GM19438 (cell line): ENCODE measurements around the gene NEGR1.

Experiments used
- ATAC-seq: cut with Tn5 transposase; IDR thresholded peaks from one replicate; pipeline ENCODE4 v1.9.1; 2021; ENCODE audit warnings: low read depth; ENCODE audit not compliant: unreplicated experiment

Gene NEGR1

DNA sequence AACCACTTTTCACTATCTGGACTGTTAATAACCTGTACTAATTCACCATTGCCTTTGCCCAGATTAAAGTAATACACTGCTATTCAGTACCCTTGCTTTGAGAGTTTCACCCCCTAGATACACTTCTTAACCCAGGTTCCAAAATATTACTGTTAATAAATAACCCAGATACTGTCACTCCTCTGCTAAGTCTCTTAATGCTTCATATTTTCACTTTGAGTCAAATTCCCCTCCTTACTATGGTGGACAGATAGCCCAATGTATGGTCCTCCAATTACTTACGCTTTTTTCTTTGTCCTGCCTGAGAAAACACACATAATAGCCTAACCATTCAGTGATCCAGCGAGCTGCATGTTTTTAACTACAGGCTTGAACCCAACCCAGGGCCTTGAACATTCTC, 152.5 kb downstream of the NEGR1 start:
- ATAC-seq: no peak

DNA sequence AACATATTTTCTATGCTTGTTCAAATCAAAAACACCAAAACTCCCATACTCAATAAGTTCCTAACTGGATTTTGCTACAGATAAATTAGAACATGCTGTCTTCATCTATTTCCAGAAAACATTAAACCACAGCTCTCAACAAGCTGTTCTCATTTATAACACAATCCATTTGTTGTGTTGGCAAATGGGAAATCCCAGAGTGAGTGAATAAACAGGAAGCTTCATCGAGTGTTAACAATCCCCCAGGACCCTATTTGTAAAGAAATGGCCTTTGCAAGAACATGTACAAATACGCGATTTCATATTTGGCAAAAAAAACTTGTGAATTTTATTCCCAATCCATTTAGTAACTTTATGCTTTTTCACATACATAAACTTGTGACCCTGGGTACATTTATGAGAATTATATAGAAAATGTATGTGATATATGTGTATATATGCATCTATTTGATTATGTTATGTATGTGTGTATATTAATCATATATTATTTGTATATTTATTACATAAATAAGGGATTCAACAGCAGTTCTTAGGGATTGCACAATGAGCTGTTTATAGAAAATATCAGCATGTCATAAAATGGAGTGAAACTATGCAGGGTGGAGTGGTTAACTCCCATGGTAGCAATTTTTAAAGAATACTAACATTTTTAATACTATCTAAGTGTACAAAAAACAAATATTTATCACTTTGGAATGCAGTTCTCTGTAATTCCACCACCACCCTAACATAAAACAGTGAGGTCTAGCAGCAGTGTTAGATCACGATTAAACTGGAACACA, 160.0 kb downstream of the NEGR1 start:
- no peak for ATAC-seq

DNA sequence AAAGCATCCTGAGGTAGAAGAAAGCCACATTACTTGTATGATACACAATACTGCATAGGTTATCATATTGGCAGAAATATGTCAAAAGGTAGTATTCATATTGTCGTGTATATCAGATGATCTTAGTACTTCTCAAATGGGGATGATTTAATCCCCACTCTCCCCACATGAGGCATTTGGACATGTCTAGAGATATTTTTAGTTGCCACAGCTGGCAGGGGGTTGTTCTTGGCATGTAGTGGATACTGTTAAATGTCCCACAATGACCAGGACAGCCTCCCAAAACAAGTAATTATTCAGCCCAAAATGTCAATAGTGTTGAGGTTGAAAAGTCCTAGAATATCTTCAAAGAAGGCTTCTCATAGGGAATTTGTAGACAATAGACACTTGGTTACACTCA, 162.8 kb downstream of the NEGR1 start:
- ATAC-seq: no peak

DNA sequence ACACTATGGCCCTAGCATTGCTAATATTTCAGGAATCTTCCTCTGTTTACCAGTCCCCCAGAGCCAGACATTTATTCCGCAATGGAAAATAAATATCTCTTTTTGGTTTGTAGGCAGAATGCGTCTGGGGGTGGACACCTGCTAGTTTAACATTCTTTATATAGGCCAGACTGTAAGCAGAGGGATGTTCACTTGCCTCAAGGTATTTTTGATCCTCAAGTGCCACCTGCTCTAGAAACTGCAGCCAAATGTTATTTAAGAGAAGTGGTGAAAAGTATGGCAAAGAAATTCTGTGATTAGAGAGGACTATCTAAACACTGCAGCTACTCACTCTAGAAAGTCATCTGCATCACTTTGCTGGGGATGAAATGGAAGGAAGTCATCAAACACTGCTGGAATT, 164.7 kb downstream of the NEGR1 start:
- no peak for ATAC-seq

DNA sequence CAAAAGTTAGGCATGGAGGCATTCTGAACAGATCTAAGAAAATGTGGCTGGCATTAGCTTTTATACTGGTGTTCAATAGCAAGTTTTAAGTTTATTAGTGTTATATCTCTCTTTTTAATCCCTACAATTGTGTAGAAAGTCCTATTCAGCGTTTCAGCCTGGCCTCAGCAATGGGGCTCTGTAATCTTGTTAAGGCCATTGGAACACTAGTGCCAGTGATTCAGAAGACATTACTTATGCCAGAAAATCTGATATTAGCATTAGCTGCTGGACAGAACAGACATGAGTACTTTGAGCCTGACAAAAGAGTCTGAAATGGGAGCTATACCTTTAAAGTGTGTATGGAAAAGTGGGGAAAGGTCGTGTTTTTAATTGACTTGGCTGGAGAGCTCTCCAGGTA, 167.0 kb downstream of the NEGR1 start:
- no peak for ATAC-seq

DNA sequence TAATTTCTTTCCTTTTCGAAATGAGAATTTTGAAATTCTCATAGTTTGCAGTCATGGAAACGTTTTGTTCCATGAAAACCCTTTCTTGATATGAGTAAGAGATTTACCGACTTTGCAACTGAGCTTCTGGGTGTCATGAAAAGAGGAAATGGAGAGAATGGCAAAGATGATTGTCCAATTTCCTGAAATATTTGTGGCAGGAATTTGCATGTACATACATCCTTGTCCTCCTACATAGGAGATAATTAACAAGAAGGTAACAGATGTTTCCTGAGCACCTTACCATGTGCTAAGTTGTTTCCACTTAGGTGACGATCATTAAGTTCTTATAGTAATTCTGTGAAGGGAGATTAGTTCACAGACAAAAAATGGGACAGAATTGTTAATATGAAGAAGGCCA, 170.7 kb downstream of the NEGR1 start:
- ATAC-seq: no peak

DNA sequence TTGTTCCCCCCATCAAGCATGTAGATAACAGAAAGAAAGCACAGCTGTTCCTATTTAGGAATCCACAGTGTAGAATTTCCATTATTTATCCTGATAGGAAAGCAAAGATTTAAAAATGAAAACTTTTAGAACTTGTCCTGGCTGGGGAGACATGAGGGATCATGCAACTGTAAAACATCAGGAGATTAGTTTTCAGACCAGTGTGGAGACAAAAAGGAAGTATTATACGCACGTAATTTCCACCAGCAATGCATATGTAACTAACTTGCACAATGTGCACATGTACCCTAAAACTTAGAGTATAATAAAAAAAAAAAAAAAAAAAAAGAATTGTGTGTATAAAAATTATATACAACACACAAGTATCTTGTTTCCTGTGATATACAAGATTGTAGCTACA, 172.4 kb downstream of the NEGR1 start:
- no peak for ATAC-seq

DNA sequence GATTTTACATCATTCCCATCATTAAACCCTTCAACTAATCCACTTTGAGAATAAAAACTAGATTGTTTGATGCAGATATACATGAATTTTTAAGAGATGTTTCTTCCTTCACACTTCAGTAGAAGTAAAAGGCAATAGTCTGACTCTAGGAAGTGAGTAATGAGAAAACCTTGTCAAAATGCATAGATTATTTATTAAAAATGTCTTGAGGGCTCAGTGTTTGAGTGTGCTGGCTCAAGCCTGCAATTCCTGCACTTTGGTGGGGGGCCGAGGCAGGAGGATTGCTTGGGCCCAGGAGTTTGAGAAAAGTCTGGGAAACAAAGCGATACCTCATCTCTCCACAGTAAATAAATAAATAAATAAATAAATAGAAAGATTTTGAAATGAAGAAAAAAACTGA, 177.1 kb downstream of the NEGR1 start:
- ATAC-seq: no peak

DNA sequence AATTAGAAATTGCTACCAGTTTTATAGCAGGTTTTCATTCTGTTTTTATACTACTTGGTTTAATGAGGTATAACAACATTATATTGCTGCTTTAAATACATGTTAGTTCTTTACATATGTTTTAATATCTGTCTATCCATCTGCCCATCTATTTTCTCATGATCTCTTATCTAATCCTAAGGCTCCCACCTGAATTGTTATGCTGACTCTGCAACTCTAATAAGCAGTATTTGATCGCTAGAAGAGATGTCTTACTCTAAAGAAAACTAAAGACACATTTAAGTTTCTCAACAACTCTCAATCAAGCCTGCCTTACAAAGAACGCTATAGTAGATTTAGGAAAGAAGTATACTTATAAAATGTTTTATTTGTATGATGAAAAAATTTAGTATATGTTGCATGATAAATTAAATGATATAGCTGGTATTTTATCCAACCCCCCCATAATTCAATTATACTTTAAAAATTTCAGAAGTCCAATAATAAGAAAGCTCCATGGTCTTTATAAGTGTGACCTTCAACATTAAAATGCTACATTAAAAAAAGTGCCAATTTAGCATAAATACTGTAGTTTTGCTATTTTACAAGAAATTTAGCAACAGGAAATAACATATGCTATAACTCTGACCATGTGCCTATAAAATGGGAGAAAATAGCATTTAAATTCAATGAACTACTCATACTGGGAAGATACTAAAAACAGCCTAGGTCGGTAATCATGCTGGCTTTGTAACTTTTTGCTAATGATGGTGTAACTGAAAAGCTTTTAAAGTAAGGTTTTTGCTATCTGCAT, 180.3 kb downstream of the NEGR1 start:
- ATAC-seq: no peak

DNA sequence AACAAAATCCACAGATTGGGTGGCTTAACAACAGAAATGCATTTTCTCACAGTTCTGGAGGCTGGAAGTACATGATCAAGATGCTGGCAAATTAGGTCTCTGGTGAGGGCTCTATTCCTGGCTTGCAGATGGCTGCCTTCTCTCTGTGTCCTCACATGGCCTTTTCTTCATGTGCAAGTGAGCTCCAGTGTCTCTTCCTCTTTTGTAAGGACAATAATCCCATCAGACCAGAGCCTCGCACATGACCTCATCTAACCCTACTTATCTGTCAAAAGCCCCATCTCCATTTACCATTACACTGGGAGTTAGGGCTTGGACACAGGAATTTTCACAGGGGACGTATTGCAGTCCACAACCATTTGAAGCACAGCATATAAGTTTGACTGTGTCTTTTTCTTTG, 181.6 kb downstream of the NEGR1 start:
- no peak for ATAC-seq

DNA sequence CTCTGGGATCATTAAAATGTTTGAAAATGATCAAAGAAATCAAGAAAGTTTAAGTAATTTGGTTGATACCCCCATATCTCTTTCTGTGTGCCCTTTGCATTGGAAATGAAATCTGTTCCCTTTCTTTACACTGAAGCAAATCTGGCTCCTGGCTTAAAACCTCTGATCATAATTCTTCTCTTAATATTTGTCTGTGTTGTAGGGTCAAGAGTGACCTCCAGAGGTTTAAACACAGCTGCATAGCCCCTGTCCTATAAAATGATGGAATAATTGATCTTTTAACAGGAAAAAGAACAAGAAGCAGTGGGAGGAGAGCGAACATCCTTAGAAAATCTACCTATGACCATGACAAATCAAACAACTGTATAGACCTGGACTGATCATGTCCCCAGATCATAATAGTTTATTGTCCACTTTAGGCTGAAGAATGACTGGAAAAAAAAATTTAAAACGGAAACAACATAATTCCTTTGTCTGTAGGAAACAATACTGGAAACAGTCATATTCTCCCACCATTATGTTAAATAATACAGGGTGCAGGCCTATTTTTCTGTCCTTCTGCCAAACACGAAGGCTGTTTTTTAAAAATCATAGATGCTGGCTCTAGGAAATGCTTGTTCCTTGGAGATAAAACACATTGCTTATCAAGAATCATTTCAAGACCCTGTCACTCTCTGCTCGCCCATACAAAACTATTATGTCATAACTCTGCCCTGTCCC, 184.3 kb downstream of the NEGR1 start:
- ATAC-seq: no peak

DNA sequence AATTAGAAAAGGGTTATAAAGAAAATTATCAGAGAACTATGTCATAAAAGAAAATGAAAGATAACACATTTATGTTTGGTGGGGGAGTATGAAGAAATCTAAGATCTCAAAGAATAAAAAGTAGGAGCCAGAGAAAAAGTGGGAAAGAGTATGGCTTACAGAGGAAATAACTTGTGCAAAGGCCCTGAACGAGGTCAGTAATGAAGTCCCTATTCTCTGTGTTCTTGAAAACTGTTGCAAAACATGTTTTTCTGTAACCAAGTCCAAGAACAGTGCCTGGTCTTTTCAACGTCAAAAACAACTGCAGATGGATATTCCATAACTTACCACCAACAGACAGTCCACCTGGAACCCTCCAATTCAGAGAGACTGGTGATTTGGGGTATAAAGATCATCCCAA, 188.1 kb downstream of the NEGR1 start:
- ATAC-seq: no peak

DNA sequence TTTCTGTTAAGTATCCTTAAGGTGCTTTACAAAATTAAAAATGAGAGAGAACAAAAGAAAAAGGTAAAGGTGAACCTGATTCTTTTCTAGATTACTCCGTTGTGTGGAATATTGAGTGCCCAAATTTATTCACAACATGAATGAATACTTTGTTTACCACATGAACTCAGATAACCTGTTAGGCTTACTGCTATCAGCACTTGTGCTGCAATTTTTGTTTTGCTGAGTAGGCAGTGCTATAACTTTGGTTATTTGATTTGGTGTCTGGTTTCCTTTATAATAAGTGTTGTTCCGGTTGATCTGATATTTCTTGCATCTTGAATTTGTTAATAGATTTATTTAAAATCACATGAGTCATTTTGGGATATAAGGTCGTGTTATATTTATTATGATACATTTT, 195.9 kb downstream of the NEGR1 start:
- ATAC-seq: no peak

DNA sequence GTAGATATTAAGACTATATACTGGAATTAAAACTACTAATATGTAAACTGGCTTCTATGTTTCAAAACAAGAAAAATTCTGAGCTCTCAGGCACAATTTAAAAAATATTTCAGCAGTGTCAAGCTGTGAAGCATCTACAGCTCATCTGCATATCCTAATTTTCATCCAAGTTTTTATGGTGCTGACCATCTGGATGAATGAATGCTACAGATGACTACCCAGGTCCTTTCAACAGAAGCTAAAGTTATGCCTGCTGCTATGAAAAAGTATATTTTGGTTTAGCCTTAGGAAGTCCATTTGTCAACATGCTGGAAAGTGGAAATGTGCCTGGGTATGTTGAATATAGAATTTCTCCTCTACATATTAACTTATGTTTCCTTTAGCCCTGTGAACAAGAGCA, 206.9 kb downstream of the NEGR1 start:
- ATAC-seq: no peak

DNA sequence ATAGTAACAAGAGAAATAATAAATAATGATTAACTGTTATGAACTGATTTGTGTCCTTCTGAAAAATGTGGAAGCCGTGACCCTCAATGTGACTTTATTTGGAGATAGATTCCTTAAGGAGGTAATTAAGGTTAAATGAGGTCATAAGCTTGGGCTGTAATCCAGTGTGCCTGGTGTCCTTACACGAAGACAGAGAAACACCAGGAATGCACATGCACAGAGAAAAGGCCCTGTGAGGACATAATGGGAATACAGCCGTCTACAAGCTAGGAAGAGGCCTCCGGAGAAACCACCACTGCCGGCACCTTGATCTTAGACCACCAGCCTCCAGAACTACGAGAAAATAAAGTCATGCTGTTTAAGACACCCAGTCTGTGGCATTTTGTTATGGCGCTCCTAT, 215.9 kb downstream of the NEGR1 start:
- ATAC-seq: no peak

DNA sequence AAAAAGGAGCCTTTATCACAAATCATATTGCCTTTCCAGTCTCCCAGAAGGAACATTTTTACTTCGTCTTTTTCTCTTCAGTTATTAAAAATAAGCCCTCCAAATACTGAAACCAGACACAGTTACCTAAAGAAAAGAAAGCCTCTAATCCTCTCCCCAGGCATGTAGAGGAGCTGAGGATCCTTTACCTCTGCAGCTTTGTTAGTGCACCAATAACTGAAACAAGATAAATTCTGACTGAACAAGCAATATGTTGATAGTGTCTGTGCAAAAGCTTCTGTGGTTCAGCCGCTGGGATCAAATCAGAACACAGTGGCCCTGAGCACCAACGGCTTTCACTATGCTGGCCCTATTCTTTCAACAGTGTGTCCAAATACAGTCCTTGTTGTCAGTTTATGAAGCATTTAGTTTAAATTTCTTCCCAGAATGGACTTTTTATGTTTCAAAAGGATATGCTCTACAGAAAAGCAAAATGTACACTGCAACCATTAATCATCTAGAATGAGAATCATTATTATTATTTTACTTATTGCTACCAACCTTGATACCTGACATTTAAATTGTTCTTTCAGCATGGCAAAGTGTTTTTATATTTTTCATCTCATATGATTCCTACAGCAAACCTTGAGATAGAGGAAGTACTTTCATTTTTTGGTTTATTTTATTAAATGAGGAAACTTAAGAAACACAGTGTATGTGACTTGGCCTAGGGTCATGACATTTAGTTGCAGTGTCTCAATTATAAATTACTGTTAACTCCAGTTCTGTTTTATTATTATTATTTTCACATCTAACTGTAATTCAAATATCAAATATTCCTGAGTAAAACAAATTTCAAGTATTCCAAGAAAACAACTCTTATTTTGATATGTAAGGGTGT, 217.9 kb downstream of the NEGR1 start:
- ATAC-seq: no peak

DNA sequence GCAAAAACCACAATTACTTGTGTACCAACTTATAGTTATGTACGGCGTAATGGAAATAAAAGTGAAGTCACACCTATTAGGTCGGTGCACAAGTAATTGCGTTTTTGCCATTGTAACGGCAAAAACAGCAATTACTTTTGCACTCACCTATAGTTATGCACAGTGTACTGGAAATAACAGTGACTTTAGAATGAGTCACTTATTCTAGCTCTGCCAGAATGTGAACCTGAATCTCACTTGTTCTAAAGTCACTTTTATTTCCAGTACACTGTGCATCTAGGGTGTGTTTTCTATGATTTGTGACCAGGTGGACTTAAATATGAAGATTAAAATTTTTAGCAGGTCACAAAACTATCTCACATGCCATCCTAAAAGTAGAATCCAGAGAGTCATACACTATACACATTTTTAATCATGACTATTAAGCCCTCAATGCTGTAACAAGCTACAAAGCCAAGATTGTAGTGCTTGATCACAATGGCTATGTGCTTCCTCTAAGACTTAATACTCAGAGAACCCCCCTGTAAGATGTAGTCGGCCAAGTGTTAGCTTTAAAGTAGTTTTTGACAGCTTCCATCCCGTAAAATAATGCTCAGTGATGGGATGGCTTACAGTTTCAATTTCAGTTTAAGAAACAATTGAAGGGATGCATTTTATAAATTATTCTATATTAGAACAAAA, 218.8 kb downstream of the NEGR1 start:
- ATAC-seq: no peak

DNA sequence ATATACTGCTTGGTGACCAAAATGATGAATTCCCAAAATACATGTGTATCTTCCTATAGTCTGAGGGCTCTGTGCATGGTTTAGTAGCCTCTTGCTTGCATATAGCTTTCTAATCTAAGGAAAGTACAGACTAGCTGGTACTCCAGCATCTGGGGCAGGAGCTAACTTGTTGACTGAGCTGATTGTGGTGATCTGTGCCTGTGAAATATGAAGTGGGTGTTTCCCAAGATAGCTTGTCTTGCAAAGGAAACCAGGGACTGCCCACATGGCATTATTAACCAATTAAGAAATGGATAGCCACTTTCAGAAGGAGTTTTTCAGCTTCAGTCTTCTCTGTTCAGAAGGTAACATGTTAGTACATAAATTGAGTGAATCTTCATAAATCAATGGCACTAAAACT, 219.8 kb downstream of the NEGR1 start:
- no peak for ATAC-seq

DNA sequence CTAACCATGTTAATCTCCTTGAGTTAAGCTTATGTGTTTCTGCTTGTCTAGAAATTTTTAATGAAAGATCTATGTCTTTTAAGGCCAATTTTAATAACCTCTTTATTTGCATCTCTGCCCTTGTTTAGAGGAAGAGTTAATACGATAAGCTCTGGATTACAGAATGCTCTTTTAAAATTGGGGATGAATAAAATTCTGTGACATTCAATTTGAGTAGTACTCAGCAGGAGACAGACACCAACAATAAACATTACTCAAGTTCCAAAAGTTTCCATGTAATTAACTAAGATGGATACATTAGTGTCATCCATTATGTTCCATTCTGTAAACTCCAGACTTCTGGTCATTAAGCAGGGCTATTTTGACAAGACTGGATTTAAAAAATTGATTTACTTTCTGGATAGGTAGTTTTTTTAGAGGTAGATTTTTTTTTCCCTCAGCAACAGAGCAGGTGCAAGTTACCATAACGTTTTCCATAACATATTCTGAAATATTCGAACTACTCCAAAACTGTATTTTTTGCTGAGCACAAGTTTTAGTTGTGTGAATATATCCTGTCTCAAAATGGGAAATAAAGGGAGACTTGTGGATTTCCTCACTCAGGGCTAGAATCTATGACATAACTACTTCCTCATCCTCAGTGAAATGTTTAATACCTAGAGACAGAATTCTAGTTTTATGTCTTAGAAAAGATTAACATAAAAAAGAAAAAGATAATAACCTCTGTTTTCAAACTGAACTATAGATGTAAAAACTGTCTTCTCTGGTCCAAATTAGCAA, 221.7 kb downstream of the NEGR1 start:
- ATAC-seq: no peak
